Embryonic facial prominence (tissue), 1 donor: ENCODE data around the gene DOK3.
"Not testable (repeated sequence)": the region's sequence is repeated elsewhere in the genome, so short reads cannot be mapped to it uniquely, and the experiment has no call there.

Experiments used
- DNase-seq: peaks from one replicate; pipeline ENCODE4 v3.0.0-alpha.2; 2016; ENCODE audit errors: extremely low spot score

DOK3 gene

GRCh38 chr5:177497292-177498012 lies 12.2 kb downstream of the DOK3 start, which contains the start of gene PDLIM7:
TSS of gene PDLIM7 (minus strand) at chr5:177497604. CDS start at chr5:177496512, 1,092 bp downstream.
- DNase-seq = peak; percentile 94

- peak; percentile 58 for DNase-seq
Measured at GRCh38 chr5:177496727-177497291, 12.8 kb downstream of the DOK3 start.

- no peak for DNase-seq
Measured at GRCh38 chr5:177496070-177496726, 13.4 kb downstream of the DOK3 start.

DNA sequence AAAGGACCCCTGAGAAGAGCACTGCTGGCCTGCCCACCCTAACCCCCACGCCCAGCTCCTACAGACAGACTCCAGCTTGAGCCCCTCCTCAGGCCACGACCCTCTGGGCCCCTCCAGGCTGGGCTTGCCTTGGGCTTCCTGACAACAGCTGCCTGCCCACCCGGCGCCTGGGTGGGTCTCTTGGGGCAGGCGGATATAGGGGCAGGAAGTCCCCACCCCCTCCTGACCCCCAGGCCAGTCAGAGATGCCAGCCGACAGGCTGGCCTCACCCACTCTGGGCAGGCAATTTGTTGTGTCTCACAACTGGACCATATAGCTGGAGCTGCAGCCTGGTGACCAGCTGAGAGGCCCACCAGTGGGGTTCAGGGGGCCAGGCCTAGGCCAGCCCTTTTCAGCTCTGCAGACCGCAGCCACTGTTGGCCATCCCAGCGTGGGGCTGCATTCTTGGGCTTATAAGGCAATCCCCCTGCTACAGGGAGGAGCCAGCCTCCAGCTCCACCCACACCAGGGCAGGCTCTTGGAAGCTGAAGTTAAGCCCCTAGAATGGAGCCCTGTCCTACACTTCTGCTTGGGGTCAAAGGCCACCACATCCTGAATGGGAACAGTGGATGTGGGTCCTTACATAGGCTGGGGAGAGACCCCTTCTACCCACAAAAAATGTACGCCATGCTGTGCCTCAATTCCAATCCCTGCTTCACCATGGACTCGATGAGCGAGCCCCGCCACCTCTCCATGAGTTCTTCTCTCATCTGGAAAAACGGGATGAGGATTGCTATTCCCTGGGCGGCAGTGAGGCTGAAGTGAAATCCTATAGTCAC lies 14.2 kb downstream of the DOK3 start:
- DNase-seq = no peak

GRCh38 chr5:177494346-177495195 lies 15.1 kb downstream of the DOK3 start:
- no peak for DNase-seq

GRCh38 chr5:177493795-177494345 lies 15.8 kb downstream of the DOK3 start:
- no peak for DNase-seq

- no peak for DNase-seq
Measured at GRCh38 chr5:177492841-177493240, 16.8 kb downstream of the DOK3 start.

DNA sequence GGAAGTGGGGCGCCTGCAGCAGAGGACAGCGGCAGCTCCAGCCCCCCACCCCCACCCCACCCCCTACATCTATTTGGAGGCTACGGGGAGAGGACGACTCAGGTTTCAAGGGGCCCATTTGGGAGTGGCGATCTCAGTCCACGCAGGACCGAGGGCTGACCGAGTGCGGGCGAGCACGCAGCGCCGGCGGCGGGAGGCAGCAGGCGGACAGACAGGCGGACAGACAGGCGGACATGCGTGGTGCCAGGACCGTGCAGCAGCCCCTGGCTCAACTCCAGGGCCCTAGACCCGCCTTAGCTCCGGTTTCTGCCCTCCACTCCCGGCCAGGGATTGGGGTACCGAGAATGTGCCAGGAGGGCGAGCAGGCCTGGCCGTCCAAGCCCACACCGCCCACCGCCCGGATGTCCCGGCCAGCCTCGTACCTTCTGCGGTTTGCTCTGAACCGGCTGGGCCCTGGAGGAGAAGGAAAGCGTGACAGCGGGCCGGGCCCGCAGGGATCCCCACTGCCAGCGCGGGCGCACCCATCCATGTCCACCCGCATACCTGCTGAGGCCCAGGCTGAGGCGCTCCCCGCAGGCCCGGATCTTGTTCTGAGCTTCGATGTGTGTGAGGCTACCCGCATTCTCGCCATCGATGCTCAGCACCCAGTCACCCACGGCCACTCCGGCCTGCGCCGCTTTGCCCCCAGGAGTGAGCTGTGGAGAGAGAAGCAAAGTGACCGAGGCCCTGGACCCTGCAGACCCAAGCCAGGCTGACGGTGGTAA lies 17.5 kb downstream of the DOK3 start:
- DNase-seq = no peak

GRCh38 chr5:177491429-177491945 lies 18.1 kb downstream of the DOK3 start:
- no peak for DNase-seq

- DNase-seq = no peak
Measured at GRCh38 chr5:177490992-177491391, 18.6 kb downstream of the DOK3 start.

- no peak for DNase-seq
Measured at GRCh38 chr5:177490311-177490991, 19.2 kb downstream of the DOK3 start.

DNA sequence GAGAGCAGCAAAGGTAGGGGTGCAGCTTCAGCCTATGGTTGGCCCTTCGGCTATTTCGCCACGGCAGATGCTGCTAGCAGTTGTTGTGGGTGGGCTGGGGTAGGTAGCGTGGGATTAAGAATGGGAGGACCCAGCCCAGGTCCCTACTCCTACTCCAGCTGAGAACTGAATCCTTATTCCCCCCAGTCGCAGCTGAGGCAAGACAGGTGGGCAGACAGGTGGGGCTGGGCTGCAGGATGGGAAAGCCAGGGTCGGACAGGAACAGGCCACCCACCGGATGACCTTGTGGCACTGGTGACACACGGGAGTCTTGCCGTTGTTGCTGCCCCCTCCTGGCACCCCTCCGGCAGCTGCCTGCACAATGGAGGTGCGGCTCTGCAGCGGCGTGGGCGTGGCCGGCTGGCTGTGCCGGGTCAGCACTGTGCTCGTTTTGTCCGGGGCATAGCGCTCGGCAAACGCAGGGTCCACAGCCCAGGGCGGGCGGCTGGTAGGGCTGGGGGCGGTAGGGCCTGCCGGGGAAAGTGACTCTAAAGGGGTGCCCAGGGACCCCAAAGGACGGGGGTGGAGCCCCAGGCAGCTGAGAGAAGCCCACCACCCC lies 20.4 kb downstream of the DOK3 start:
- no peak for DNase-seq

DNA sequence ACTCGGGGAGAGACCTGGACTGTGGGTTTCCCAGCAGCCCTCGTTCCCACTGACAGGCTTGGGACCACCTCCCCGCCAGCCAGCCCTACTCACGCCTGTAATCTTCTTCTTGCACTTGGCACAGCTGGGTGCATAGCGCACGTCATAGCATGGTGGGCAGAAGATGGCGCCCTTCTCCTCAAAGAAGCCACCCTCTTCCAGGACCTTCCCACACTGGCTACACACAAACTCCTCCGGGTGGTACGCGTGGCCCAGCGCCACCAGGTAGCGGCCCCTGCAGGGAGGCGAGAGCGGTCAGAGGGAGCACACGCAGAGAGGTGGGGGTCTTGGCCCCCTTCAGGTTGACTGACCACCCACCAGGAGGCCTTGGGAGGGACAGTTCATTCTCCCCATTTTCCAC lies 21.7 kb downstream of the DOK3 start:
- no peak for DNase-seq

GRCh38 chr5:177487144-177487543 lies 22.5 kb downstream of the DOK3 start:
- no peak for DNase-seq

GRCh38 chr5:177486256-177486655 lies 23.4 kb downstream of the DOK3 start:
- no peak for DNase-seq

GRCh38 chr5:177485753-177486152 lies 23.9 kb downstream of the DOK3 start:
- DNase-seq = not testable (repeated sequence)

DNA sequence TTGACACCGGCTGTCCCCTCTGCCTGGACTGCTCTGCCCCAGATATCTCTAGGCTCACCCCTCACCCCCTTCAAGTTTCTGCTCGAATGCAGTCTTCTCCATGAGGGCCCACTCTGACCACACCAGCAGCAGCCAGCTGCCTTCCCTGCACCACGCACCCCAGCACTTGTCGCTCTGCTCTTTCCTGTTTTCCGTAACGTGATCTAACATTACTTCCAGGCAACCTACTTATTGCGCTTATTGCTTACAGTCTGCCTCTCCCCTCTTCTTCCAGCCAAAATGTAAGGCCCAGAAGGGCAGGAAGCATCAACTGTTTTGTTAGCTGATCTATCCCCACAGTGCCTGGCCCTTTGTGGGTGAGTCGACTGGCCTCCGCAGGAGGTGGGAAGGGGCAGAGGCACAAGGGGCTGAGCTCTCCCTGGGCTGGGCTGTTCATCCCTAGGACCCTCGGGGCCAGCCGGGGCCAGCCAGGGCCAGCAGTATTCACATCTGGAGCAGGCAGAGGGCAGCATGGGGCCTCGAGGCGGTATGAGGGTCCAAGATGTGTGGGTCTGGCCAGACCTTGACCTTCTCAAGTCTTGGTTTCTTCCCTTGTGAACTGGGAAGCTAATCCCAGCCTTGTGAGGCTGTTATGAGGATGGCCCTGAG lies 24.6 kb downstream of the DOK3 start:
- DNase-seq = no peak
